Measurements from ENCODE around the gene STX18.

DNA sequence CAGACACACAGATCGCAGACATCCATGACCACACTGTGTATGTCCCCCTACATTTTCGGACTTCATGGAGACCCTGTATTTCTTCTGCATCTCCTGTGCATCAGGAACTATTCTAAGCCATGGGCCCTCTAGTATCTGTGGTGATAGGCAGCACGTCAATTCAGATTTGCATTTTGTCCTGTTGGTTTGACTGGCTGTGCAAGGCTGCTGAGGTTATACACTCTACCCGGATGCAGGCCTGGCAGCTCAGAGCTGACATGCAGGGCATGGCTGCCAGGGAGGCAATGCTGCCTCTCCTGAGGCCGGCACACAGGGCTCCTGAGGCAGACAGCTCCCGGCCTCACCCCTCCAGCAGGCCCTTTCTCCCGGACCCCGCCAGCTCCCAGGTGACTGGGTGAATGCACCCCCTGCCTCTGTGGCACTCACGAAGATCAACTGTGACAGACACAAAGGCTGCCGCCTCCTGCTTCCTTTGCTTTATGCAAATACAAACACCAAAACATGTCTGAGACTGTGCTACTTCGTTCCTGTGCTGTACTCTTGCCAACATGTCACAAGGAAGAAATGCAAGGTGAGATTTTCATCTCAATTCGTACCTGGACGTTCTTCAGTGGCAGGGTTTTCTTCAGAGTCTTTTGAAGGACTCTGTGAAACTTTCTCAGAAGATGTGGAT, 103.9 kb downstream of the STX18 start:
- no peak for TF ChIP-seq YY1 (IDR thresholded peaks at IDR 0.05; ENCODE audit: insufficient read depth, insufficient read length)
- no peak for TF ChIP-seq ZNF274 (IDR thresholded peaks at IDR 0.05; ENCODE audit: low read depth, low read length)

Measured in NT2/D1 (cell line).